Chondrocyte (in vitro differentiated cells): ENCODE data around the gene BBS9. TPM values are rescaled to one million over a fixed set of nuclear protein-coding genes. Genes with fewer than 3 reads are reported as not detected.

Experiments used
- DNase-seq: peaks from one replicate; pipeline ENCODE4 v3.0.0; 2021; ENCODE audit warnings: mixed read lengths, low spot score
- H3K27ac Mint-ChIP-seq: one replicate; pipeline ENCODE4 v1.8.0; 2021; ENCODE audit warnings: mild to moderate bottlenecking, moderate library complexity, mixed read lengths; ENCODE audit not compliant: unreplicated experiment
- H3K27me3 Mint-ChIP-seq: 2 replicates; pipeline ENCODE4 v1.8.0; 2021; ENCODE audit warnings: low read depth, mixed read lengths
- H3K36me3 Mint-ChIP-seq: 2 replicates; pipeline ENCODE4 v1.8.0; 2021; ENCODE audit warnings: low read depth, mixed read lengths
- H3K4me1 Mint-ChIP-seq: 2 replicates; pipeline ENCODE4 v1.8.0; 2021; ENCODE audit warnings: low read depth, mild to moderate bottlenecking, mixed read lengths
- H3K4me3 Mint-ChIP-seq: one replicate; pipeline ENCODE4 v1.8.0; 2021; ENCODE audit warnings: mild to moderate bottlenecking, moderate library complexity, mixed read lengths; ENCODE audit not compliant: unreplicated experiment
- H3K9me3 Mint-ChIP-seq: 2 replicates; pipeline ENCODE4 v1.8.0; 2021; ENCODE audit warnings: low read depth, mixed read lengths
- CTCF ChIP-seq: fragments of 200-600 bp; sonication (generic); IDR thresholded peaks from 2 replicates; pipeline ENCODE4 v1.5.0; 2021; ENCODE audit warnings: antibody characterized with exemption, mild to moderate bottlenecking, moderate library complexity
- total RNA-seq: library from RNA; stranded (reverse); gene quantifications from 3 replicates; pipeline ENCODE4 v1.2.1, GENCODE V29; 2021

BBS9 gene
- total RNA-seq, 1 donor from 2014 or later, result 16.5 TPM

- Mint-ChIP-seq H3K27me3 (no peaks in the 10 kb centered on the region), H3K4me3 (no peak overlapping the region), H3K27ac (no peak overlapping the region), H3K9me3 (peaks cover 19% of the 10 kb centered on the region), H3K4me1 (no peaks in the 10 kb centered on the region), H3K36me3 (peaks cover 12% of the 10 kb centered on the region)
- TF ChIP-seq CTCF, result no peak
- no peak for DNase-seq
Observed at GRCh38 chr7:33276729-33277128, 147.4 kb downstream of the BBS9 start.

DNA sequence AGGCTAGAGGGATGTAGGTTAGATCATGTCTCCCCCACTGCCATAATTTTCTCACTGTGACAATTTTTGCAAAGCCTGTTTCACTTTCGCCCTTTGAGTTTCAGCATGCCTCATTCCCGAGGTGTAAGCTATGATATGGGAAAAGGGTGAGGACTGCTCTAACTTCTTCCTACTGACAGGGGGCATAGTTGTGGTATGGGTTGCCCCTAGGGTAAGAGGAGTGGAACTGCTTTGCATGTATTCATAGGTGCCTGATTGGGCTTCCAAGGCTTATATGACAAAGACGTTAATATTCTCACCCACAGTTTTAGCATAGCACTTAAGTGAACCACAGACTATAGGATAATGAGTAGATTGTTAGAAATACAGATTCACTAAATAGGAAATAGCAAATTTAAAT is 148.7 kb downstream of the BBS9 start:
- Mint-ChIP-seq H3K4me1 (no peaks in the 10 kb centered on the region), H3K4me3 (no peak overlapping the region), H3K36me3 (peaks cover 9% of the 10 kb centered on the region), H3K9me3 (peaks cover 14% of the 10 kb centered on the region), H3K27ac (no peak overlapping the region), H3K27me3 (no peaks in the 10 kb centered on the region)
- no peak for TF ChIP-seq CTCF
- no peak for DNase-seq

DNA sequence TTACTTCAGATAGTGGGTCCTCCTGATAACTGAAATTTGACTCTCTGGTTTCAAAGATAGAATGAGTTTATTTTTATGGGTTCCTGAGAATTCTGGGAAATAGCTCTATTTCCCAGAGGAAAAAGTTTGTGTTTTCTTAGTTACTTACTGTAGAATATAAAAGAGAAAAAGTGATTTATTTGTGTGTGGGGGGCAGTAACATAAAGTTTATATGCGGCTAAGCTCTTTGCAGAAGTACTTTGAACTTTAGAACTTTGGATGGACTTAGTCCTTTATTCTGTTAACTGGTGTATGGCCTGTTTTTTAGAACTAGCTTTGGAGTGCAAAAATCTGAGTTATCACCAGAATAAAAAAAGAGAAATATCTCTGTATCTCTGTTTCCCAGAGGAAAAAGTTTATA is 157.1 kb downstream of the BBS9 start:
- no peak for TF ChIP-seq CTCF
- peaks cover 3% of the 10 kb centered on the region for H3K4me1 Mint-ChIP-seq
- H3K27me3 Mint-ChIP-seq, result no peaks in the 10 kb centered on the region
- H3K9me3 Mint-ChIP-seq, result peaks cover 28% of the 10 kb centered on the region
- no peak overlapping the region for H3K27ac Mint-ChIP-seq
- no peak for DNase-seq
- no peak overlapping the region for H3K4me3 Mint-ChIP-seq
- peaks cover 17% of the 10 kb centered on the region for H3K36me3 Mint-ChIP-seq

DNA sequence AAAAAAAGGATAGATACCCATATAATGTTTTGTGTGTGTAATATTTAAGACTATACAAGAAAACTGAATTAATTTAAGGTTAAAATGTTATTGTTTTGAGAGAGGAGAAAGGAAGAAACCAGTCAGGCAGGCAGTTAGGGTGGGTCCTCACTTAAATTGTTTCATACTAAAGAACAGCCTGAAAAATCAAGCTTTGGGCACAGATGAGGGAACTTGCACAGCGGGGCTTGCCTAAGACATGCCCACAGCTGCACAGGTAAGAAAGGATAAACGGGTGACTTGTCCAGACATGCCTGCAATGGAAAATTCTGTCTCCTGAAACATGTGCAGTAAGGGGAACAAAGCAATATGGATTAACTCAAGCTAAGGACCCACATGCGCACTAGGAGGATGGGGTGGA is 158.4 kb downstream of the BBS9 start:
- Mint-ChIP-seq H3K27ac (no peak overlapping the region), H3K27me3 (no peaks in the 10 kb centered on the region), H3K4me1 (peaks cover 3% of the 10 kb centered on the region), H3K4me3 (no peak overlapping the region), H3K36me3 (peaks cover 17% of the 10 kb centered on the region), H3K9me3 (peaks cover 28% of the 10 kb centered on the region)
- no peak for TF ChIP-seq CTCF
- no peak for DNase-seq

GRCh38 chr7:33298848-33299247 is 169.5 kb downstream of the BBS9 start:
- no peaks in the 10 kb centered on the region for H3K27me3 Mint-ChIP-seq
- H3K4me3 Mint-ChIP-seq, result no peak overlapping the region
- TF ChIP-seq CTCF, result no peak
- no peak for DNase-seq
- H3K27ac Mint-ChIP-seq, result no peak overlapping the region
- peaks cover 3% of the 10 kb centered on the region for H3K4me1 Mint-ChIP-seq
- peaks cover 22% of the 10 kb centered on the region for H3K36me3 Mint-ChIP-seq
- peaks cover 31% of the 10 kb centered on the region for H3K9me3 Mint-ChIP-seq
